HepG2 (cell line): ENCODE results near the gene PMS1. TPM values are rescaled to one million over a fixed set of nuclear protein-coding genes. Genes with fewer than 3 reads are reported as not detected.

Experiments used
- ATAC-seq: fragments of 200-7000 bp; cut with Tn5 transposase; 3 replicates; pipeline ENCODE4 v1.9.1; 2020; ENCODE audit warnings: mild to moderate bottlenecking, moderate library complexity
- BruUV-seq: library from RNA; stranded (reverse); fragments of 400-500 nt; replicated peaks from 2 replicates; lab custom pipeline; 2021; lab: Mats Ljungman, UMichigan
- CTCF ChIA-PET: fragments of 300-600 bp; formaldehyde crosslinking; extraction: SDS; loops from one replicate; lab custom pipeline; 2021; ENCODE audit warnings: low total read pairs, inconsistent platforms, low intra/inter-chr PET ratio; lab: Yijun Ruan, JAX
- POLR2A ChIA-PET: fragments of 350-600 bp; sonication (Branson Sonifier 250); formaldehyde crosslinking; loops from one replicate; lab custom pipeline; 2020; ENCODE audit warnings: antibody characterized with exemption, inconsistent platforms; lab: Yijun Ruan, JAX
- DNase-seq: peaks from one replicate; pipeline ENCODE4 v3.0.0-alpha.2; 2015; ENCODE audit warnings: low spot score
- FAIRE-seq: peaks from 3 replicates; lab custom pipeline; 2011; peaks lifted over from hg19 to GRCh38; lab: Jason Lieb, UNC
- H2AFZ ChIP-seq: one replicate; pipeline ENCODE4 v1.6.1; 2011; ENCODE audit warnings: low read length, inconsistent platforms
- H3K27ac ChIP-seq: fragments of 300-600 bp; 3 replicates; pipeline ENCODE4 v1.8.0; 2011; ENCODE audit warnings: mixed run types, mild to moderate bottlenecking, mixed read lengths, low read length, inconsistent platforms; ENCODE audit not compliant: insufficient read depth; ENCODE audit errors: extremely low read length
- H3K27me3 ChIP-seq, 2 experiments: fragments of 200-600 bp in 1 of 2; 2 replicates in 1 of 2; 3 replicates in 1 of 2; pipeline versions ENCODE4 v1.6.0 to v1.8.0; 2011; ENCODE audit warnings: low read length in 2 of 2, mild to moderate bottlenecking in 2 of 2, moderate library complexity in 2 of 2, inconsistent platforms in 1 of 2; ENCODE audit not compliant: insufficient read depth in 2 of 2, control insufficient read depth in 1 of 2
- H3K36me3 ChIP-seq, 2 experiments: fragments of 200-600 bp in 1 of 2; replicated peaks in 1 of 2; 2 replicates in 1 of 2; 3 replicates in 1 of 2; pipeline versions ENCODE4 v1.5.1 to v1.8.0; 2011; ENCODE audit warnings: low read length in 2 of 2, inconsistent platforms in 1 of 2; ENCODE audit not compliant: insufficient read depth in 2 of 2, control insufficient read depth in 1 of 2
- H3K4me1 ChIP-seq: 2 replicates; pipeline ENCODE4 v1.5.1; 2012; ENCODE audit warnings: low read length, inconsistent platforms; ENCODE audit not compliant: insufficient read depth
- H3K4me2 ChIP-seq: 2 replicates; pipeline ENCODE4 v1.6.0; 2011; ENCODE audit warnings: low read depth, low read length, inconsistent platforms
- H3K4me3 ChIP-seq, 3 experiments: fragments of 200-600 bp in 1 of 3; sonication (generic), shearing (Covaris generic) in 1 of 3; replicated peaks in 1 of 3; 2 replicates each; pipeline ENCODE4 v1.5.1; 2011 to 2016; ENCODE audit warnings: low read length in 3 of 3, inconsistent platforms in 2 of 3, low read depth in 2 of 3, mild to moderate bottlenecking in 2 of 3, control low read depth in 1 of 3, mixed read lengths in 1 of 3; ENCODE audit not compliant: insufficient read depth in 1 of 3
- H3K79me2 ChIP-seq: one replicate; pipeline ENCODE4 v1.6.1; 2011; ENCODE audit warnings: low read length, inconsistent platforms; ENCODE audit not compliant: insufficient read depth
- H3K9ac ChIP-seq: 2 replicates; pipeline ENCODE4 v1.6.0; 2011; ENCODE audit warnings: mild to moderate bottlenecking, low read depth, low read length, inconsistent platforms; ENCODE audit not compliant: insufficient read depth
- H3K9me3 ChIP-seq: 2 replicates; pipeline ENCODE4 v1.5.1; 2012; ENCODE audit warnings: mild to moderate bottlenecking, low read length
- H4K20me1 ChIP-seq: 2 replicates; pipeline ENCODE4 v1.6.0; 2011; ENCODE audit warnings: inconsistent platforms, mild to moderate bottlenecking, low read length, moderate library complexity; ENCODE audit not compliant: insufficient read depth
- CHD4 ChIP-seq: fragments of 200-600 bp; sonication (generic); IDR thresholded peaks from 2 replicates; pipeline ENCODE4 v1.7.0; 2017; ENCODE audit warnings: mild to moderate bottlenecking, low read length, borderline replicate concordance
- ZFP91 ChIP-seq: sonication (generic); formaldehyde crosslinking; IDR thresholded peaks from 2 replicates; pipeline ENCODE4 v1.9.0; 2022; ENCODE audit warnings: missing genetic modification reagents, mild to moderate bottlenecking, borderline replicate concordance
- ZNF629 ChIP-seq: sonication (generic); formaldehyde crosslinking; conservative IDR thresholded peaks from 2 replicates; pipeline ENCODE4 v1.5.0; 2020; ENCODE audit warnings: missing genetic modification reagents
- in situ Hi-C: cut with HindIII; loops from 2 replicates; pipeline ENCODE4 v1.10.0; 2017; ENCODE audit warnings: low pct_unique_long_range_greater_than_20kb; ENCODE audit not compliant: extremely low pct_ligation_motif_present
- intact Hi-C: fragments of 100-400 bp; cut with micrococcal nuclease; formaldehyde crosslinking; loops from one replicate; pipeline ENCODE4 v1.10.0; 2022; ENCODE audit not compliant: unreplicated experiment
- polyA plus RNA-seq, 8 experiments: library from polyadenylated mRNA; depleted of rRNA in 3 of 8; stranded (reverse) in 7 of 8; unstranded in 1 of 8; fragments of >200 nt; fragmentation: Illumina TruSeq in 4 of 8; extraction: Trizol in 4 of 8; gene quantifications; 2 replicates each; pipeline versions ENCODE4 v1.2.1 to v1.2.3, GENCODE V29; 2011 to 2016; ENCODE audit warnings: low read depth in 4 of 8, missing spikeins in 1 of 8, mixed read lengths in 1 of 8; ENCODE audit not compliant: insufficient read depth in 1 of 8
- total RNA-seq, 5 experiments: library from RNA; depleted of rRNA; stranded (reverse); fragments of >200 nt; fragmentation: Illumina TruSeq; extraction: Trizol; gene quantifications; 2 replicates each; pipeline ENCODE4 v1.2.3, GENCODE V29; 2016; ENCODE audit warnings: low read depth in 1 of 5
- TF ChIP-seq, protein P1 (sequence below): sonication (generic); formaldehyde crosslinking; IDR thresholded peaks from 2 replicates; pipeline ENCODE4 v1.5.0; 2020; ENCODE audit warnings: mild to moderate bottlenecking, missing genetic modification reagents

The PMS1 gene
- total and polyA plus RNA-seq, 2 of the 13 experiments (the other 11 are each of a cell fraction or from before 2014, with no cell fraction given): 14.6 to 39.9 TPM

DNA sequence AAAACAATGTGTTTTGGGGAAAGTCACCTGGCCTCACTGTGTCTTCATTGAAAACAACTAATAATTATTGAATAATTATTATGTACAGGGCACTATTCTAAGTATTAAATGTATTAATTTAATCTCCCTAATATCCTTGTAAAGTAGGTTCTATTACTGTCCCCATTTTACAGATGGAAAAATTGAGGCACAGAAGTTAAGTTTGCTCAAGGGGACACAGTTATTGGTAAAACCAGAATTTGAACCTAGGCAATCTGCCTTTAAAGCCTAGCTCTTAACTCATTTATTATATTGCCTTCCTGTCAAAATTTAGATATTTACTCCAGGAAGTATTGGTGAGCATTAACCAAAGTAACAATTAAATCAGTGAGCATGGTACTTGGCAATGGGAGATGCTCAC lies 84.6 kb downstream of the PMS1 start:
- H3K4me1 ChIP-seq: no peaks in the 10 kb centered on the region
- H3K36me3 ChIP-seq: peaks cover 4% of the 10 kb centered on the region in 2 experiments; a peak in 4 of 5 replicates
- in situ Hi-C loops: no loop called here
- no peak overlapping the region for H3K27ac ChIP-seq
- no peaks in the 10 kb centered on the region for H3K9me3 ChIP-seq
- H4K20me1 ChIP-seq: no peaks in the 10 kb centered on the region
- POLR2A ChIA-PET: no interaction called here
- FAIRE-seq (no peak), DNase-seq (no peak), ATAC-seq (no peak)
- peak; percentile 88 for TF ChIP-seq ZNF629
- TF ChIP-seq, protein P1, sequence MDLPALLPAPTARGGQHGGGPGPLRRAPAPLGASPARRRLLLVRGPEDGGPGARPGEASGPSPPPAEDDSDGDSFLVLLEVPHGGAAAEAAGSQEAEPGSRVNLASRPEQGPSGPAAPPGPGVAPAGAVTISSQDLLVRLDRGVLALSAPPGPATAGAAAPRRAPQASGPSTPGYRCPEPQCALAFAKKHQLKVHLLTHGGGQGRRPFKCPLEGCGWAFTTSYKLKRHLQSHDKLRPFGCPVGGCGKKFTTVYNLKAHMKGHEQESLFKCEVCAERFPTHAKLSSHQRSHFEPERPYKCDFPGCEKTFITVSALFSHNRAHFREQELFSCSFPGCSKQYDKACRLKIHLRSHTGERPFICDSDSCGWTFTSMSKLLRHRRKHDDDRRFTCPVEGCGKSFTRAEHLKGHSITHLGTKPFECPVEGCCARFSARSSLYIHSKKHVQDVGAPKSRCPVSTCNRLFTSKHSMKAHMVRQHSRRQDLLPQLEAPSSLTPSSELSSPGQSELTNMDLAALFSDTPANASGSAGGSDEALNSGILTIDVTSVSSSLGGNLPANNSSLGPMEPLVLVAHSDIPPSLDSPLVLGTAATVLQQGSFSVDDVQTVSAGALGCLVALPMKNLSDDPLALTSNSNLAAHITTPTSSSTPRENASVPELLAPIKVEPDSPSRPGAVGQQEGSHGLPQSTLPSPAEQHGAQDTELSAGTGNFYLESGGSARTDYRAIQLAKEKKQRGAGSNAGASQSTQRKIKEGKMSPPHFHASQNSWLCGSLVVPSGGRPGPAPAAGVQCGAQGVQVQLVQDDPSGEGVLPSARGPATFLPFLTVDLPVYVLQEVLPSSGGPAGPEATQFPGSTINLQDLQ: no peak
- TF ChIP-seq ZFP91 (CRISPR knock-in tag): no peak
- peak; percentile 76; the same call in 1 of the 2 replicates for TF ChIP-seq CHD4
- TF ChIP-seq, all 625 proteins: peak for 2
- CTCF ChIA-PET: no interaction called here
- no TSS peak for BruUV-seq
- no peaks in the 10 kb centered on the region for H3K79me2 ChIP-seq
- H3K27me3 ChIP-seq: no peaks in the 10 kb centered on the region
- H3K4me2 ChIP-seq: no peak overlapping the region
- H3K9ac ChIP-seq: no peak overlapping the region
- intact Hi-C loops: no loop called here
- no peak overlapping the region for H3K4me3 ChIP-seq
- no peak overlapping the region for H2AFZ ChIP-seq
